GM12878 (cell line): ENCODE results near the gene TBC1D22B. TPM values are rescaled to one million over a fixed set of nuclear protein-coding genes. Genes with fewer than 3 reads are reported as not detected.

ENCODE experiments used
- CEBPB ChIP-seq, 2 experiments: fragments of 150-350 bp in 1 of 2; IDR thresholded peaks; 2 replicates each; pipeline ENCODE4 v1.6.1; 2012 to 2014; ENCODE audit warnings: low read depth in 2 of 2, low read length in 2 of 2, borderline replicate concordance in 1 of 2, inconsistent platforms in 1 of 2
- CUX1 ChIP-seq: IDR thresholded peaks from 2 replicates; pipeline ENCODE4 v1.6.1; 2012; ENCODE audit warnings: improper control_type of control experiment, low read depth, low read length; ENCODE audit not compliant: insufficient replicate concordance
- EZH2 ChIP-seq: IDR thresholded peaks from 2 replicates; pipeline ENCODE4 v1.6.1; 2012; ENCODE audit warnings: low read depth, mild to moderate bottlenecking, control low read depth, inconsistent platforms, low read length, borderline replicate concordance; ENCODE audit not compliant: control insufficient read depth
- MYB ChIP-seq: fragments of 150-350 bp; IDR thresholded peaks from 2 replicates; pipeline ENCODE4 v1.6.1; 2014; ENCODE audit warnings: mild to moderate bottlenecking, low read depth, low read length, borderline replicate concordance
- RFX5 ChIP-seq: IDR thresholded peaks from 2 replicates; pipeline ENCODE4 v1.6.1; 2011; ENCODE audit warnings: low read depth, low read length, improper control_type of control experiment
- SIN3A ChIP-seq: IDR thresholded peaks from 2 replicates; pipeline ENCODE4 v1.6.1; 2012; ENCODE audit warnings: low read depth, low read length, improper control_type of control experiment
- STAT3 ChIP-seq: IDR thresholded peaks from 2 replicates; pipeline ENCODE4 v1.6.1; 2011; ENCODE audit warnings: low read depth, low read length, improper control_type of control experiment
- ZNF592 ChIP-seq: fragments of 450-650 bp; IDR thresholded peaks from 2 replicates; pipeline ENCODE4 v1.6.1; 2017; ENCODE audit warnings: mild to moderate bottlenecking, moderate library complexity
- polyA plus RNA-seq, 11 experiments: library from polyadenylated mRNA; depleted of rRNA in 4 of 11; unstranded in 6 of 11; stranded (reverse) in 5 of 11; fragments of >200 nt; fragmentation: Nextera tagmentation in 4 of 11; fragmentation: Illumina TruSeq in 1 of 11; extraction: Ambion mirVana in 4 of 11; extraction: Trizol in 1 of 11; gene quantifications; 1 replicate in 1 of 11; 2 replicates in 10 of 11; pipeline versions ENCODE4 v1.2.1 to v1.2.3, GENCODE V29; 2011 to 2016; ENCODE audit warnings: inconsistent platforms in 2 of 11, missing spikeins in 2 of 11, low read depth in 1 of 11
- total RNA-seq, 4 experiments: library from RNA; depleted of rRNA in 3 of 4; stranded (reverse); fragments of >200 nt in 3 of 4; fragmentation: Illumina TruSeq in 1 of 4; extraction: Trizol in 1 of 4; gene quantifications; 2 replicates each; pipeline versions ENCODE4 v1.2.1 to v1.2.3, GENCODE V29; 2013 to 2021

Gene TBC1D22B
- total and polyA plus RNA-seq, 10 of the 15 experiments (the other 5 are each of a cell fraction or from before 2014, with no cell fraction given), result 3.4 to 18.7 (median 14.1) TPM

- TF ChIP-seq ZNF592 (no peak), CEBPB (IDR thresholded peaks at IDR 0.05; ENCODE audit: borderline replicate concordance in 1 of 2, low read depth in 2 of 2, low read length in 2 of 2) (no peak), STAT3 (no peak), CUX1 (no peak), MYB (no peak), RFX5 (peak; percentile 74), EZH2 (no peak), SIN3A (peak; percentile 53; the same call in 1 of the 2 replicates)
Observed at GRCh38 chr6:37257634-37258404, at the start of gene TBC1D22B, which contains the start of gene TMEM217 (continued).
